ENCODE measurements around the gene EMILIN2. TPM values are rescaled to one million over a fixed set of nuclear protein-coding genes. Genes with fewer than 3 reads are reported as not detected.

The EMILIN2 gene
- total RNA-seq, 1 experiment from 2014 or later, result 20.0 TPM

DNA sequence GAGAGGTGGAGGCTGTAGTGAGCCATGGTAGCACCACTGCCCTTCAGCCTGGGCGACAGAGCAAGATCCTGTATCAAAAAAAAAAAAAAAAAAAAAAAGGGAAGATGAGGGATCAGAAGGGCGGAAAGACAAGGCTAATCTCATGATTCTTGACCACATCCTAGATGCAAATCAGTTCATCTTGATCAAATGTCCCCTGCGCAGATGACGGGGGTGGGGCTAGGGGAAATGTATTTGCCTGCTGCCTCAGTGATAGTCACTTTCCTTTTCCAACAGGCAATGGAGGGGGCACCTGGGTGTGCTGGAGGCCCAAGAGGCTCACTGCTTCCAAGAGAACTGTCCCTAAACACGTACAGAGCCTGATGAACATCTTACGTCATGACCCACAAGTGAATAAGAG lies 3.7 kb upstream of the EMILIN2 start:
- no peak for DNase-seq
- Histone ChIP-seq H2BK20ac (ENCODE audit: low read depth, low read length, poor library complexity, severe bottlenecking) (no peak overlapping the region), H4K8ac (replicated peaks; ENCODE audit: insufficient read length, low read depth, low read length) (no peak overlapping the region), H2BK15ac (ENCODE audit: low read depth, low read length) (no peak overlapping the region), H3K18ac (ENCODE audit: insufficient read length, low read depth, low read length) (no peak overlapping the region), H2BK12ac (ENCODE audit: insufficient read length, low read depth, low read length) (no peak overlapping the region), H3K9ac (ENCODE audit: extremely low read depth, insufficient read length, low read length) (no peak overlapping the region), H2BK120ac (ENCODE audit: low read depth, low read length, poor library complexity, severe bottlenecking) (no peak overlapping the region), H3K4me1 (ENCODE audit: insufficient read depth, low read length) (no peaks in the 10 kb centered on the region), H3K4ac (ENCODE audit: low read depth, low read length) (no peak overlapping the region), H3K9me3 (ENCODE audit: control insufficient read depth, low read depth, low read length) (no peaks in the 10 kb centered on the region), H3T11ph (ENCODE audit: low read length) (no peak overlapping the region), H3K27ac (ENCODE audit: insufficient read length, low read depth, low read length) (no peak overlapping the region), H3K79me1 (ENCODE audit: insufficient read depth, low read depth, low read length, poor library complexity, severe bottlenecking) (no peaks in the 10 kb centered on the region), H3K79me2 (ENCODE audit: insufficient read depth, low read length) (no peaks in the 10 kb centered on the region), H2BK5ac (ENCODE audit: insufficient read length, low read length) (no peak overlapping the region), H3K27me3 (ENCODE audit: insufficient read depth, low read length) (peaks cover 28% of the 10 kb centered on the region; the same call in 1 of the 2 replicates), H2AK5ac (ENCODE audit: insufficient read length, low read length) (no peak overlapping the region), H3K4me2 (ENCODE audit: insufficient read depth, insufficient read length, low read length) (no peak overlapping the region), H4K20me1 (ENCODE audit: control insufficient read depth, insufficient read depth, insufficient read length) (no peaks in the 10 kb centered on the region), H2AFZ (ENCODE audit: low read length) (no peak overlapping the region), H3K56ac (ENCODE audit: insufficient read length, low read depth, low read length) (no peak overlapping the region), H4K5ac (ENCODE audit: insufficient read length, low read depth, low read length) (no peak overlapping the region), H3K14ac (ENCODE audit: insufficient read depth, low read length) (no peak overlapping the region), H3K23ac (ENCODE audit: insufficient read length, low read depth, low read length) (no peak overlapping the region), H3K23me2 (ENCODE audit: insufficient read length, low read depth, low read length, poor library complexity, severe bottlenecking) (peaks cover 7% of the 10 kb centered on the region), H4K91ac (ENCODE audit: insufficient read length, low read depth, low read length) (no peak overlapping the region)
- Mint-ChIP-seq H3K9me3 (peaks cover 0 to 4% of the 10 kb centered on the region in 2 experiments; a peak in 2 of 5 replicates), H3K27ac (no peak overlapping the region), H3K4me3 (no peak overlapping the region), H3K36me3 (ENCODE audit: insufficient read depth in 1 of 3, low read depth in 3 of 3) (peaks cover 0 to 3% (median 0%) of the 10 kb centered on the region in 3 experiments; a peak in 1 of 7 replicates), H3K4me1 (peaks cover 9 to 14% of the 10 kb centered on the region in 2 experiments), H3K27me3 (ENCODE audit: low read depth) (peaks cover 61% of the 10 kb centered on the region)
- TF ChIP-seq, protein P1, sequence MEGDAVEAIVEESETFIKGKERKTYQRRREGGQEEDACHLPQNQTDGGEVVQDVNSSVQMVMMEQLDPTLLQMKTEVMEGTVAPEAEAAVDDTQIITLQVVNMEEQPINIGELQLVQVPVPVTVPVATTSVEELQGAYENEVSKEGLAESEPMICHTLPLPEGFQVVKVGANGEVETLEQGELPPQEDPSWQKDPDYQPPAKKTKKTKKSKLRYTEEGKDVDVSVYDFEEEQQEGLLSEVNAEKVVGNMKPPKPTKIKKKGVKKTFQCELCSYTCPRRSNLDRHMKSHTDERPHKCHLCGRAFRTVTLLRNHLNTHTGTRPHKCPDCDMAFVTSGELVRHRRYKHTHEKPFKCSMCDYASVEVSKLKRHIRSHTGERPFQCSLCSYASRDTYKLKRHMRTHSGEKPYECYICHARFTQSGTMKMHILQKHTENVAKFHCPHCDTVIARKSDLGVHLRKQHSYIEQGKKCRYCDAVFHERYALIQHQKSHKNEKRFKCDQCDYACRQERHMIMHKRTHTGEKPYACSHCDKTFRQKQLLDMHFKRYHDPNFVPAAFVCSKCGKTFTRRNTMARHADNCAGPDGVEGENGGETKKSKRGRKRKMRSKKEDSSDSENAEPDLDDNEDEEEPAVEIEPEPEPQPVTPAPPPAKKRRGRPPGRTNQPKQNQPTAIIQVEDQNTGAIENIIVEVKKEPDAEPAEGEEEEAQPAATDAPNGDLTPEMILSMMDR (conservative IDR thresholded peaks at IDR 0.05), result no peak
- no CpG with 5 or more reads among the region's 6 CpGs for WGBS (ENCODE audit: extremely low coverage, insufficient read length, low lambda C conversion rate)
